HG02870 (cell line): Measurements from ENCODE around the gene SLC35E2B.
"Not testable (repeated sequence)": the region's sequence is repeated elsewhere in the genome, so short reads cannot be mapped to it uniquely, and the experiment has no call there.

ENCODE experiments used
- ATAC-seq: cut with Tn5 transposase; IDR thresholded peaks from one replicate; pipeline ENCODE4 v1.9.1; 2021; ENCODE audit warnings: mild to moderate bottlenecking, moderate library complexity; ENCODE audit not compliant: unreplicated experiment

SLC35E2B gene

GRCh38 chr1:1647567-1648241, 44.9 kb downstream of the SLC35E2B start:
- not testable (repeated sequence) for ATAC-seq

DNA sequence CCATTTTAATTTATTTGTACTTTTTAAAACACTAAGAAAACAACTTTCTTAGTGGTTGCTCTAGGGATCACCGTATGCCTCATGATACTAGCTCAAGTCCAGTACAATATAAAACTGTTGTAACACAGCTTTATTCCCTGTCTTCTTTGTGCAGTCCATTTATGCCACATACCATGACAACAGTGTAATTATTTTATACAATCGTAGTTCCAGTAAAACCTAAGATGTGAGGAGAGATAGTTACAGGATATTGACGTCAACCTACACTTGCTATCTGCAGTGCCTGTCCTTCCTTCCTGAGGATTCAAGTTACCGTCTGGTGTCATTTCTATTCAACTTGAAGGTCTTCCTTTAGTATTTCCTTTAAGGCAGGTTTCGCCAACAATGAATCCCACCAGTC, 46.3 kb downstream of the SLC35E2B start:
- ATAC-seq, result not testable (repeated sequence)

DNA sequence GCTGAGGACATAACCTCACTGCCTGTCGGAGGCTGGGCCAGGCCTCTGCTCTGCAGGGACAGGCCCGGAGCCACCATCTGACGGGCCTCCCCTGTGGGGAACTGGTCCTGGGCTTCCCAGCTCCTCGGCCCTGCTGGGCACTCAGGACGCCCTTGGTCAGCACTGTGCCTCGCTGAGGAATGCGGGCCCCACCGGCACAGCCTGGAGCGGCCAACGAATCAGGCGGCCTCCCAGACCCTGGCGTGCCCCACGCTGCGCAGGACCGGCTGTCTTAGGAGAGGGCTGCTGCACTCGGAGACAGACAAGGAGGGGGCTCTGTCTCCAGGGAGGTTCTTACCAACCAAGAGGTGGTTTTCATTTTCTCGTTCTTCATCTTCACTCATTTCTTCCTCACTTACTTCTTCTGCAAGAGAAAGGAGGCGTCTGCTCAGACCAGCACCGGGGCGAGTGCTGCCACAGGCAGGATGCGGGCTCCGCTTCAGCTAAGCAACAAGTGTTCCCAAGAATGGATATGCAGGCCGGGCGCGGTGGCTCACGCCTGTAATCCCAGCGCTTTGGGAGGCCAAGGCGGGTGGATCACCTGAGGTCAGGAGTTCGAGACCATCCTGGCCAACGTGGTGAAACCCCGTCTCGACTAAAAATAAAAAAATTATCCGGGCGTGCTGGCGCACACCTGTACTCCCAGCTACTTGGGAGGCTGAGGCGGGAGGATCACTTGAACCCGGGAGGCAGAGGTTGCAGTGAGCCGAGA, 51.7 kb downstream of the SLC35E2B start:
- ATAC-seq, result not testable (repeated sequence)

DNA sequence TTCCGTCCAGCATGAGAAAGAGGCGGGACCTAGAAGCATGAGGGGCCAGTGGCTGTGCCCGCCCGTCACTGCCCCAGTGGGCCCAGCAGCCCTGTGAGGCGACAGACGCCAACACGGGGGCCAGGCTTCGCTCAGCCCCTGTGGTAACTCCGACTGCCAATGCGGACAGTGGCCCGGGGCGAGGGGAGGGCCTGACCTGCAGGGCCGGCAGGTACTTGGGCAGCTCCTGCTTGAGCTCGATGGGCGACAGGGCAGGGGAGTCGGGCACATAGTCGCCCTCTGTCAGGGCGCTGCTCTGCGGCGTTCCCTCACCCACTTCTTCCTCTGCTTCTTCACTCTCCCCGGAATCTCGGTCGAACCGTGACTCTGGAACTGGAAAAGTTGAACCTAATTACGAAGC, 52.5 kb downstream of the SLC35E2B start:
- not testable (repeated sequence) for ATAC-seq

GRCh38 chr1:1639368-1639767, 53.2 kb downstream of the SLC35E2B start:
- not testable (repeated sequence) for ATAC-seq

- not testable (repeated sequence) for ATAC-seq
These were observed 54.1 kb downstream of the SLC35E2B start for GRCh38 chr1:1638528-1638927.

DNA sequence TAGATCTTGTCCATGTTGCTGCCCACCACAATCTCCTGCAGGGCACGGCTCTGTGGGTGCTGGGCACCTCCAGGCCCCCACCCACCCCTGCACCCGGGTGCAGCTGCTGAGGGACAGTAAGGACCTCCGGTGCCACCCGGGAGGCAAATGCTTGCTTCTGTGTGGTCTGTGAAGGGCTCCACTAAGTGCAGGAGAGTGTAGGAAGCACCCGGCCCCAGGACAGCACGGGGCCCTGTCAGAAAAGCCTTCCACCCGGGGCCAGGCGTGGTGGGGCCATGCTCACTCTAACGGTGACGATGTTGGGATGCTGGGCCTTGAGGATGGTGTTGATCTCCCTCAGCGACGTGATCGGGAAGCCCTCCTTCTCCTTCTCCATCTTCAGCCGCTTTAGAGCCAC, 55.1 kb downstream of the SLC35E2B start:
- ATAC-seq, result not testable (repeated sequence)

DNA sequence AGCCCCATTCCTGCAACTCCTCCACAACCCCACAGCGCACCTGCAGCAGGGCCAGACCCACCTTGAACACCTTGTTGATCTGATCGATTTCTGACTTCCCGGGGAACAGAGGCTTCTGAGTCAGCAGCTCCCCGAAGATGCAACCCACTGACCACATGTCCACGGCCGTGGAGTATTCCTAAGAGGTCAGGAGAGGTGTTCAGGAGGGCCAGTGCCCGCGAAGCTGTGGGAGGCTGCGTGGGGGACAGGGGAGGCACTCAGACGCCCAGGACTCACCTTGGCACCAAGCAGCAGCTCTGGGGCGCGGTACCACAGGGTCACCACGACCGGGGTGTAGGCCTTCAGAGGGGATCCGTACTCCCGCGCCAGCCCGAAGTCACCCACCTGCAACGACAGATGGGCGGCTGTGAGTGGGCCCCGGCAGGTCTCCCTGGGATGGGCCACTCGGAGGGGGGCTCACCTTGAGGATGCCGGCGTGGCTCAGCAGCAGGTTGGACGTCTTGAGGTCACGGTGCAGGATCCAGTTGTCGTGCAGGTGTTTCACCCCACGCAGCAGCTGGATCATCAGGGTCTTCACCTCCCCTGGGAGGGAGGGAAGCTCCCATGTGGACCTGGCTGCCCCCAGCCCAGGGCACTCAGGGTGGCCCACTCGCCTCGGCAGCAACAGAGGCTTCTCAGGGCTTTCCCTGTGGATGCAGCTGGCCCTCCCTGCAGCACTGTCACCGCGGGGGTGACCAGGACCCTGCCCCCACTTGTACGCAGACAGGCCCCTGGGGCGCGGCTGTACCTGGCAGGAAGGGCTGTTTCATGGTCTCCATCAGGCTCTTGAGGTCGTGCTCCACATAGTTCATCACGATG, 55.7 kb downstream of the SLC35E2B start:
- not testable (repeated sequence) for ATAC-seq

- ATAC-seq, result not testable (repeated sequence)
These were observed 58.0 kb downstream of the SLC35E2B start for GRCh38 chr1:1634613-1635012.

DNA sequence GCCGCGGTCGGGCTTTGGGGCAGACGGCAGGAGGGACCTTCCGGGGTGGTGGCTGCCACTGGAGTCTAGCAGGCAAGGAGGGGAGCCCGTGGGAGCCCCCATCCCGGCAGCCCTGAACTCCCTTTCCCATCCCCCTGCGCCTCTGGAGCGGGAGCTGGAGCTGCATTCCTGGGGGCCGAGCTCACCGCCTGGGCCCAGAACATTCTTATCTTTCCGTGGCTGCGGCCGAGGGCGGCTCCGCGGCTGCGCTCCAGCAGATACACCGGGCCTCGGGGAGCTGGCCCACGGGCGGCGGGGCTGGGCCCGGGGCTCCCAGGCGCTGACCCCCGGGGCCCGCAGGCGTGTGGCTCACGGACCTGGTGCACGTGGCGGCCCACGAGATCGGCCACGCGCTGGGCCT, 59.2 kb downstream of the SLC35E2B start:
- not testable (repeated sequence) for ATAC-seq

GRCh38 chr1:1631782-1632420, 60.7 kb downstream of the SLC35E2B start, which contains the start of gene MMP23B:
TSS of gene MMP23B (plus strand) at chr1:1632173. CDS start at chr1:1632219, 46 bp downstream.
- no peak for ATAC-seq

DNA sequence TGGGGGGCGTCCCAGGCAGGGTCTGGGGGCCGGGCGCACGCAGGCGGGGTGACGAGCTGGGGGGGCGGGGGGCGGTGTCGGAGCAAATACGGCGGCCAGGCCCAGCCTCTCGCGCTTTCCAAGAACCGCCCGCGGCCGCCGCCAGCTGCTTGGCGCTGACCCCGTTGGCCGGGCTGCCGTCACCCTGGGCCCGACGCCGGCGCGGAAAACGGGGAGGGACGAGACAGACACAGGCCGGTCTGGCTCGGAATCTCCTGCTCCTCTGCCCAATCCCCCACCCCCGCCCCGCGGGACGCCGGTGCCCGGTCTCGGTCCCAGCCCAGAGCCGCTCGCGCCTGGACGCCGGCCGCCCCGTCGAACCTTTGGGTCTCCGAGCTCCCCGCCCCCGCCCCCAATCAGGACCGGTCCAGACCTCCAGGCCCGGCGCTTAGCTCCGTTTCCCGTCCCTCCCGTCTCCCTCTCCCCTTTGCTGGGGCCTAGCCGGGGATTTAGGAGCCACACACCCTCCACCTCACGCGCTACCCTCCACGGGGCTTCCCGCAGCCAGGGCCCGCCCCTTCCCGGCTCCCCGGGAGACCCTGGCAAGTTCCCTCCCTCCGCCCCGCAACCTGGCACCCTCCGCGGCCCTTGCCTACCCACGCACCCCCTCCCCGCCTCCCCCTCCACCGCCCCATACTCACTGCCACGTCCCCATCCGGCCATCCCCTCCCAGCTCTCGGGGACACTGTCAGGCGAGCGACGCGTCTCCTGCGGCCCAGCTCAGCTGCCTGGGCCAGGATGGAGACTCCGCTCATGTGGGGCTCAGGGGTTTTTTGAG, 61.4 kb downstream of the SLC35E2B start:
- no peak for ATAC-seq

DNA sequence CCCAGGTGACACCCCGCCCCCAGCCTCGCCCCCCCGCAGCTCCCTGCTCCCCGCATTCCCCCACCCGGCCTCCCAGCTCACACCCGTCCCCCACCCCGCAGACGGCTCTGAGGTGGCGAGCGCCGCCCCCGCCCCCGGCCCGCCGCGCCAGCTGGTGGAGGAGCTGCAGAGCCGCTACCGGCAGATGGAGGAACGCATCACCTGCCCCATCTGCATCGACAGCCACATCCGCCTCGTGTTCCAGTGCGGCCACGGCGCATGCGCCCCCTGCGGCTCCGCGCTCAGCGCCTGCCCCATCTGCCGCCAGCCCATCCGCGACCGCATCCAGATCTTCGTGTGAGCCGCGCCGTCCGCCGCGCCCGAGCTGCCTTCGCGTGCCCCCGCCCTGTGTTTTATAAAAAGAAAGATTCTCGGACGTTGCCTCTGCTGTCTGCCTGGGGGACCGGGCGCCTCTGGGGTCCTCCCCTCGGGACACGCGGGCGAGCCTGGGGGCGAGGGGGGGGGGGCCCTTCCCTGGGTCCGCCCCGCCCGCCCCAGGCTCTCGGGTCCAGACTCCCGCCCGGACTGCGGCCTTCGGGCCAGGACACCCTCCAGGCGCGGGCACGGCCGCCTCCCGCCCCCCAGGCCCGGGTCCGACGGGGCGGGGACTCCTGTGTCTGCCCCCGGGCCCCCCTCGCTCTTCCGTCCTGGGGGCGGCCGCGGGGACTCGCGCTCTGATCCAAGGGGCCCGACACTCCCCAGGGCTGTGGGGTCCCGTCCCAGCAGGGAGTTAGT, 62.2 kb downstream of the SLC35E2B start:
- peak; percentile 69 for ATAC-seq

- ATAC-seq, result no peak
These were observed 63.0 kb downstream of the SLC35E2B start for GRCh38 chr1:1629430-1630190.

GRCh38 chr1:1628754-1629429, 63.7 kb downstream of the SLC35E2B start:
- ATAC-seq, result no peak

- ATAC-seq, result no peak
These were observed 64.5 kb downstream of the SLC35E2B start for GRCh38 chr1:1627829-1628753.
